AG08395 (cell line): ENCODE results near the gene PTK6.
"Not testable (repeated sequence)": the region's sequence is repeated elsewhere in the genome, so short reads cannot be mapped to it uniquely, and the experiment has no call there.

ENCODE experiments used
- DNase-seq: peaks from one replicate; pipeline ENCODE4 v3.0.0; 2012; ENCODE audit warnings: mixed read lengths, low spot score

PTK6 gene

DNA sequence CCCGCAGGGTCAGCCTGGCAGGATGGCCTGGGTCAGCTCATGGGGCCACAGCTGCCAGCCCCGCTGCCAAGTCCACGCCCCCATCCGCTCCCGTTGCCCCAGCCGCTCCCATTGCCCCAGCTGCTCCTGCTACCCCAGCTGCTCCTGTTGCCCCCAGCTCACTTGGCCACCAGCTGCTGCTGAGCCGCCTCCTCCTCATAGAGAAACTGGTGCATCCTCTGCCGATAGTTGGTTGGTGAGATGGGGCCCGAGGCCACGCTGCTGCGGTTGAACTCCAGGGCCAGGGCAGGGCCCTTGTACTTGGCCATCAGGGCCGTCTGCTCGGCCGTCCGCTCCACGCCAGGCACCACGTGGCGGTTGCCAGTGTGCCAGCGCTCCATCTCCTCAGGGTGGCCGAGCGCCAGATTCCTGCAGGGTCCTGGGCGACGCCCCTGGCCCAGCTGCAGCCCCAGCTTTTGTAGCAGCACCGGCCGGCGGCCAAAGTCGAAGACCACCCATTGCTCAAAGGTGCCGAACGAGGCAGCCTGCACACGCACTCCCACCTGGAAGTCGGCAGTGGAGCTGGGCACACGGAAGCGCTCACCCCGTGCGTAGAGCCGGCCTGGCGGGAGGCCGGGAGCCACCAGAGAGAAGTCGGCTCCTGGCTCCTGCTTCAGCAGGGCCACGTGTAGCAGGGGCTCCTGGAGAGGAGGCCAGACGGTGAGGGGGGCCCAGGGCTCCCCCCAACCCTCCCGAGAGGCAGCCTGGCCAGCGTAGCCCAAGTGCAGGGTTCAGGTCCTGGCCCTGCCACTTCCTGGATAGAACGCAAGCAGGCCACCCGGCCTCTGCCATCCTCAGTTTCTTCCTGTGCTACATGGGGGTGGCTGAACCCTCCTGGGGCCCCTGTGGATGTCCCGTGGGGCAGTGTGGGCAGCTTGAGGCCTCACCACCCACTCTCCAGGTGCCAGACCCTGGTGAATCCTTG is 32.1 kb upstream of the PTK6 start:
- no peak for DNase-seq

DNA sequence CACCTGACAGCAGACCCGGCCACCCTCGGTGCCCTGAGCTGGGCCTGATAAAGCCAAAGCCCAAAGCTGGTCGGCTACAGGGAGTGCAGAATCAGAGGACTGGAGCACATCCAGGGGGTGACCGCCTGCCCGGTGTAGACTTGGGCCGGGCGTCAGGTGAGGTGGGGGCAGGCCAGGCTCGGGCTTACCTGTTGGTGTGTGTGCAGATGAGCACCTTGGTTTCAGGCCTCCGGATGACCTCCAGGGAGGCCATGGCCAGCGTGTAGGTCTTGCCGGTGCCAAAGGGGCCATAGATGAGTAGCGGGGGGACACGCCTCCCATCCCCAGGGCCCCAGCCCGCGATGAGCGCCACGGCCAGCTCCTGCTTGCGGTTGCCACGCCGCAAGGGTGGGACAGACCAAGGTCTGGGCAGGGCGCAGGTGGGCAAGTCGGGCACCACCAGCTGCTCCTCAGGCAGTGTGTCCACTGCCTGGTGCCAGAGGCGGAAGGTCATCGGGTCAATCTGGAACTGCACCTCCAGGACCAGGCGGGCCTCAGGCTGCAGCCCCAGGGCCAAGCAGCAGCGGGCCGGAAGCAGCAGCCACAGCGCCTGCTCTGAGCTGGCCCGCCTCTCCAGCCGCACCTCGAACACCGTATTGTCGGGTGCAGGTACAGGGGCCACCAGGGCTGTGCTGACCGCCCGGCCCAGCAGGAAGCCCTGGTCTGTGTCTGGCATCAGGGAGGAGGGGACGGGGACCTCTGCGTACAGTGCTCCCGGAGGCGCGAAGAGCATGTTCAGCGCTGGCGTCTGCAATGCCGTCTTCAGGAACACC is 31.2 kb upstream of the PTK6 start:
- no peak for DNase-seq

DNA sequence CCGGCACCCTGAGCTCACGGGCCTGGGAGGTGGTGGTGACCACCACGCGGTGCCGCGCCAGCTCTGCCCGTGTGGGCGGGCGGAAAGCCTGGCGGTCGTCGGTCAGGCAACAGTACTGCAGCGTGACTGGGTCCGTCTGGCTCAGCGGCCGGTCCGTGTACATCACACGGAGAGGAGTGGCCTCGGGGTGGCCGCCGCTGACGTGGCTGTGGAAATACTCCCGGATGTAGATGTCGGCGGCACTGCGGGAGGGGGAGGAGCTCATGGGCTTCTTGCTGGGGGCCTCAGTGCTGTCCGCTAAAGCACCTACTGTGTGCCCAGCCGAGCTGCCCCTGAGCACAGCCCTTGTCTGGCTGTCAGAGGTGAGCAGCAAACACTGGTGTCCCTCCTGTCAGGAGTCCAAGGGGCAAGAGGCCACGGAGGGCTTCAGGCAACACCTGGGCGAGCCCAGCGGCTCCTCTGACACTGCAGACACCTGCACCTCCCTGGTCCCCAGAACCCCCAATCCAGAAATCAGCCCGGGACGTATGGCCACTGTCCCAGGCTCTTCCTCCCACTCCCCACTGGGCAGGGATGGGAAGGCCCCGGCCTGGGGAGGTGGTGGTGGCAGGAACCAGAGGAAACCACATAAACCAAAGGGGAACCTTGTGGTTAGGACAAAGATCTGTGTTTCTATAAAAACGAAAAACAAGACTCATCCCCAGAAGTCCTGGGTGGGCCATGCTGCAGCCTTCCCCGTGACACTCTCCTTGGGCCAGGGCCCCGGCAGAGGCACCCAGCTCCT is 30.4 kb upstream of the PTK6 start:
- no peak for DNase-seq

- no peak for DNase-seq
Observed at GRCh38 chr20:63567136-63567385, 29.9 kb upstream of the PTK6 start.

GRCh38 chr20:63566395-63567135 is 29.4 kb upstream of the PTK6 start:
- DNase-seq, result no peak

GRCh38 chr20:63565699-63566335 is 28.6 kb upstream of the PTK6 start:
- no peak for DNase-seq

DNA sequence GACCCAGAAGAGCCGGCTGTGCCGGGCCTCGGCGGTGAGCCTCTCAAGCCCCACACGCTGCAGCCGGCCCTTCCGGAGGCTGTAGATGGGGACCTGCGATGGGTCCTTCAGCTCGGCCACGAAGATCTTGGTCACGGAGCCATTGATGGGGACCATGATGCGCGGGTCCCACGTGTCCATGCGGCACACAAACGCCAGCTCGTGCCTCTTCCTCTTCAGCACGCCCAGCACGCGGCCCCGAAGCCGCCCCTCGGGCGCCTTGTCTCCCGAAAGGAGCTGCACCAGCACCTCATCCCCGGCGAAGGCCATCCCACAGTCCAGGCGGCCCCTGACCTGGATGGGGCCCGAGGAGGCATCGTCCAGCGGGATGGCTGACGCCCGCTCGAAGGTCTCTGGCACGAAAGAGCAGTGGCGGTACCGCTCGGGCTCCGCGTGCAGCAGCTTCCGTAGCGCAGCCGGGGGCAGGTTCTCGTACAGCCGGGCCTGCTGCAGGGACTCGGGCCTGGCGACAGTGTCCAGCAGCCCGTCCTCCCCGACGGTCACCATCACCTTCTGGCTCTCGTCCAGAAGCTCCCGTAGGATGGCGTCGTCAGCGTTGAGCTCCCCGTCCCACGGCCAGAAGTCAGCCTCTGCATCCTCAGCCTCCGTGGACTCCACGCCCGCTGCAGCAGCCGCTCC is 28.0 kb upstream of the PTK6 start:
- DNase-seq, result no peak

GRCh38 chr20:63564036-63564810 is 27.0 kb upstream of the PTK6 start:
- no peak for DNase-seq

DNA sequence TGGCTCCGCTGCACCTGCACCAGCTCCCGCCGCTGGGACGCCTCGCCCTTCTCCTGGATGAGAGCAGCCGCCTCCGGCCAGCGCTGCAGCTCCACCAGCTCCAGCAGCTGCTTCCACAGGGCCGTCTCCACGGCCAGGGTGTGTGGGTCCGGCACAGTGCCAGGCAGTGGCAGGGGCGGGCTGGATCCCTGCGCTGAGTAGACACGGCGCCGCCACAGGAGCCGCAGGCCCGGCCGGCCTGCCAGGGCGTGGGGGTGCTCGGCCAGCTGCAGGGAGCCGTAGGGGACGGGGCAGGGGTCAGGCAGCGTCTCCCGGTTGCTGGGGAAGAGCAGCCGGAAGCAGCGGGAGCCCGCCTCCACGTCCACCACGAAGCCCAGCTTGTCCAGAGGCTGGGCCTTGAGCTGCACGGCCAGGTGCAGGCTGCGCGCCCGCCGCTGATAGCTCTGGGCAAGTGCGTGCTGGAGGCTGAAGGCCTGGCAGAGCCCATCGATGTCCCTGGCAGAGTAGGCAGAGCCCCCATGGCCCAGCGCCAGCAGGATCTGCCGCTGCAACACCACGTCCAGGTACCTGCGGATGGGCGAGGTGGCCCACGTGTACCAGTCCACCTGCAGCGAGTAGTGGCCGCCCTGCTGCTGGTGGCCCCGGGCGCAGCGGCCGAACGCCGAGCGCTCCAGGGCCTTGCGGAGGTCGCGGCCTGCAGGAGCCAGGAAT is 26.2 kb upstream of the PTK6 start:
- no peak for DNase-seq

DNA sequence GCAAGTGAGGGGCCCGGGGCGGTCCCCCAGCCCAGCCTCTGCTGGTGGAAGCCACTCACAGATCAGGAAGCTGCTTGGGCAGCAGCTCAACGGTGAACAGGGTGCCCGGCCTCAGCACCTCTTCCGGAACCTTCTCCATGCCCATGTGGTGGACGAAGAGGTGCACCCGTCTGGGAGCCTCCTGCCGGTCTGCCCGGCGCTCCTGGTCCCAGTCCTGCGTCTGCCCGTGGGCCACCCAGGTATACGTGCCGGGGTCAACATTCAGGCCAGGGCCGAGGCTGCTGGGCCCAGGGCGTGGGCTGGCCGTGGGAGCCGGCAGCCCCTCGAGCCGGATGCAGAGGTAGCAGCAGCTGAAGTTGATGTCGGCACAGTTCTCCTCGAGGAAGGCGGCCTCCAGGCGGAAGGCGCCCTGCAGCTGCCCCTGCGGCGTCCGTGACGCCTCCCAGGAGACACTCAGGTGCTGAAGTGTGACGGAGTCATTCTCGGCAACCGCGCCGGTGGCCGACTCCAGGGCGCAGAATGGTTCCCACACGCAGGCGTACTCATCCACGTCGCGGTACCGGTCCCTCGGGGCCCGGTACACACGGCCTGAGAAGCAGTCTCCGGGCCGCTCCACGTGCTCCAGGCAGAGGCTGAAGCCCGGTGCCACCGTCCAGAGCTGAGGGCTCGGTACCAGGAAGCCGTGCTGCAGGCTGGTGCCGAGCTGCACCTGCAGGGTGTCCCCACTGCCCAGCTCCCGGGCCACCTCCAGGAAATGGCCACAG is 25.5 kb upstream of the PTK6 start:
- no peak for DNase-seq

DNA sequence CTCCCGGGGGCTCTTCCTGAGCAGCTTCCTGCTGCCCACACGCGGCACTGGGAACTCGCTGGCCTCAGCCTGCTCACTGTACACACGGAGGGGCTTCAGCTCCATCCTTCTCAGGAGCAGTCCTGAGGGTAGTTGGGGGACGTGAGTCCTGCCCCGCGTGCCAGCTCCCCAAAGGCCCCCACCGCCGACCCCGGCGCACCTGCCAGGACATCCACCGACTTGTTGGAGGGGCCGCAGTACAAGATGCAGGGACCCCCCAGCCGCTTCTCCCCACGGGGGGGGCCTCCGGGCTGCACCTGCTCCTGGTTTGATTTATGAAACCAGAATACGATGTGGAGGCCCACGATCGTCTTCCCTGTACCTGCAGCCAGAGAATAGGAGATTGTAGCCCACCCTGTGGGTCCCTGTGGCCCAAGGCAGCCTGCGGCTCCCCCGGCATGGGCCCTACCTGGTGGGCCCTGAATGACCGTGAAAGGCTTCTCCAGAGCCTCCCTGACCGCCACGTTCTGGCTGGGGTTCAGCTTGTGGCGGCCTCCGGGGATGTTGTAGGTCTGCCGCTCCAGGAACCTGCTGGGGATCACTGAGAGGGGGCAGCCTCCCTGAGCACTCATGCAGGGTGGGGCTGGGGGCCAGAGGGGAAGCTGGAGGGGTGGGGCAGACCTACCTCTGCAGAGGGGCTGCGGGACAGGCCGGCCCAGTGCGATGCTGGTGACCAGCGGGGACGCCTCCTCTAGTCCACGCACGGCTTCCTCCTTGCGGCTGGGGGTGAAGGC is 24.6 kb upstream of the PTK6 start:
- DNase-seq, result no peak

DNA sequence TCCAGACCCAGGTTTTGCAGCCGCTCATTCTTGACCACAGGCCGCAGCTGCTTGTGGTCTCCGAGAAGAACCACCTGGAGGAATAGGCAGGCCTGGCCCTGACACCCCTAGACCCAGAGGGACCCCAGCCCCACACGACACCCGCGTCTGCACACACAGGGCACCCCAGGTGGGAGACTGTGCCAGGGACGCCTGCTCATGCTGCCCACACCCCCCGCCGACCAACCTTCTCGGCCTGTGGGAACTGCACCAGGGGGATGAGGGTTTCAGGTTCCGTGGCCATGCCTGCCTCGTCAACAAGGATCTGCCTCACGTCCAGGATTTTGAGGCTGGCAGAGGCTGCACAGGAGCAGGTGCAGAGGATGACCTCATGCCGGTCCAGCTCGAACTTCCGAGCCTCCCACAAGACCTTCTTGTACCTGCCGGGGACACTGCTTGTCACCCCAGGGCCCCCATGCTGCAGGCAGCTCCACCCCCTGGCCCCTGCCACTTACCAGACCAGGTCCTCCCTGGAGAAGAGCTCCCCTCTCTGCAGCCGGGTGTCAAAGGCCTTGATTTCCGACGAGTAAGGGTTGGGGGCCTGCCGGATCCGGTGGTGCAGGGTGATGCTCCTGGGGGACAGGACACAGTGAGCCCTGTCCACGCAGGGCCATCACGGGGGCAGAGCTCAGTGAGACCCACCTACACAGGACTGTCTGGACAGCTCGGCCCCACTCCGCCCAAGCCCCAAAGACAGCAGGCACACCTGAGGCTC is 23.9 kb upstream of the PTK6 start:
- DNase-seq, result no peak

DNA sequence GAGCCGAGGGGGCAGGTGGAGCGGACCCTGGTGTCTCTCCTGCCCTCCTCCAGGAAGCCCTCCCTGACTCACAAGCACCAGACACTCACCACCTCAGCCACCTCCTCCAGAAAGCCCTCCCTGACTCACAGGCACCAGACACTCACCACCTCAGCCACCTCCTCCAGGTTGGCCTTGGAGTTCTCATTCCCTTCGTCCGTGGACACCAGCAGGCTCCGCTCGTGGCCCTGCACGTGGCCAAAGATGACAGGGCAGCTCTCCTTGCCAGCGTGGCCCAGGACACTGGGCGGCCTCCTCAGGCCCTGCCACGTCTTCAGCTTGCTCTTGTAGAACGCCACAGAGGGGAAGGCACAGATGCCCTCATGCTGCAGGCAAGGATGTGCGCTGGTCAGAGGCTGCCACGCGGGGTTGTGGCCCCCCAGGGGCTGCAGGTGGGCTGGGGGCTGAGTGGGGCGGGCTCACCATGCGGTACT is 23.2 kb upstream of the PTK6 start:
- no peak for DNase-seq

DNA sequence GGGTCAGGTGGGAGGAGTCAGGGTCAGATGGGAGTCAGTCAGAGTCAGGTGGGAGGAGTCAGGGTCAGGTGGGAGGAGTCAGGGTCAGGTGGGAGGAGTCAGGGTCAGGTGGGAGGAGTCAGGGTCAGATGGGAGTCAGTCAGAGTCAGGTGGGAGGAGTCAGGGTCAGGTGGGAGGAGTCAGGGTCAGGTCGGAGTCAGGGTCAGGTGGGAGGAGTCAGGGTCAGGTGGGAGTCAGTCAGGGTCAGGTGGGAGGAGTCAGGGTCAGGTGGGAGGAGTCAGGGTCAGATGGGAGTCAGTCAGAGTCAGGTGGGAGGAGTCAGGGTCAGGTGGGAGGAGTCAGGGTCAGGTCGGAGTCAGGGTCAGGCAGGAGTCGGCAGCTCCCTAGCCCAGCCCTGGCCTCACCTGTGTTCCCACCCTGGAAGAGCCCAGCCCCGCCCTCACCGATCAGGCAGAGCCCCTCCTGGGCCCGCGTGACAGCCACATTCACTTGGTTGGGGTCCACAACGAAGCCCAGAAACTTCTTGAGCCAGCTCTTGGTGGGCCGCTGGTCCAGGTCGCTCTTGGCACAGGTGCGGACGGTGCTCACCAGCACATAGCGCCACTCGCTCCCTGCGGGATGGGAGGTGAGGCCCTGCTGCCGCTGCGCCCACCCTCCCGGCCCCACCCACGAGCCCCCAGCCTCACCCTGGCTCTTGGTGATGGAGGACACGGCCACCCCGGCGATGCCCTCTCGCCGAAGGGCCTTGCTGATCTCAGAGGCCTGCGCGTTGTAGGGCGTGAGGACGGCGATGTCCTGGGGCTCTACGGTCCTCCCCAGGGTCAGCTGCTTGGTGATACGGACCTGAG is 22.5 kb upstream of the PTK6 start:
- not testable (repeated sequence) for DNase-seq

GRCh38 chr20:63558804-63559484 is 21.8 kb upstream of the PTK6 start:
- no peak for DNase-seq
